Sigmoid colon (tissue), 7 donors: ENCODE data around the gene LPP. TPM values are rescaled to one million over a fixed set of nuclear protein-coding genes. Genes with fewer than 3 reads are reported as not detected.

Source experiments
- DNase-seq: peaks from one replicate; pipeline ENCODE4 v3.0.0-alpha.2; 2019
- H3K27ac ChIP-seq, 4 donors: fragments of 200-600 bp; sonication (generic); one replicate each; pipeline ENCODE4 v1.5.1; 2016 to 2019; ENCODE audit warnings: mild to moderate bottlenecking in 1 of 4
- H3K27me3 ChIP-seq, 3 donors: fragments of 200-600 bp; sonication (generic); one replicate each; pipeline ENCODE4 v1.5.1; 2019; ENCODE audit warnings: mild to moderate bottlenecking in 1 of 3
- H3K36me3 ChIP-seq, 4 donors: fragments of 200-600 bp; sonication (generic); one replicate each; pipeline ENCODE4 v1.5.1; 2016 to 2019
- H3K4me1 ChIP-seq, 4 donors: fragments of 200-600 bp; sonication (generic); one replicate each; pipeline ENCODE4 v1.5.1; 2017 to 2019
- H3K4me3 ChIP-seq, 4 donors: fragments of 200-600 bp; sonication (generic); one replicate each; pipeline ENCODE4 v1.5.1; 2017 to 2019; ENCODE audit warnings: mild to moderate bottlenecking in 2 of 4, moderate library complexity in 1 of 4
- H3K9me3 ChIP-seq, 4 donors: fragments of 200-600 bp in 3 of 4; sonication (generic) in 3 of 4; one replicate each; pipeline versions ENCODE4 v1.5.1 to v1.6.1; 2013 to 2019
- EP300 ChIP-seq, 4 donors: sonication (generic); formaldehyde crosslinking; IDR thresholded peaks; one replicate each; pipeline ENCODE4 v1.6.1; 2017; ENCODE audit warnings: antibody characterized with exemption in 4 of 4
- POLR2A ChIP-seq, 2 donors: fragments of 450-650 bp; IDR thresholded peaks; one replicate each; pipeline ENCODE4 v1.6.1; 2016; ENCODE audit warnings: antibody characterized with exemption in 2 of 2, mild to moderate bottlenecking in 2 of 2, moderate library complexity in 2 of 2
- POLR2AphosphoS5 ChIP-seq, 4 donors: sonication (generic); formaldehyde crosslinking; IDR thresholded peaks; one replicate each; pipeline ENCODE4 v1.6.1; 2017; ENCODE audit warnings: antibody characterized with exemption in 4 of 4
- WGBS, 2 donors: extraction: QIAGEN DNeasy Blood & Tissue Kit; methylation state at CpG; one replicate each; pipeline ENCODE4 v1.1.7; 2013; 5-methylcytosine and 5-hydroxymethylcytosine counted together
- intact Hi-C: fragments of 100-400 bp; cut with DNase I; formaldehyde crosslinking; loops from one replicate; pipeline ENCODE4 v1.15.1; 2023
- polyA plus RNA-seq, 3 donors: library from polyadenylated mRNA; stranded (reverse); fragments of 200-250 nt; gene quantifications; one replicate each; pipeline ENCODE4 v1.2.3, GENCODE V29; 2013
- total RNA-seq, 4 donors: library from RNA; depleted of rRNA; stranded (reverse); fragments of >200 nt; gene quantifications; one replicate each; pipeline ENCODE4 v1.1.0, GENCODE V29; 2016
- TF ChIP-seq, protein P1 (sequence below), 4 experiments: fragments of 450-650 bp in 3 of 4; fragments of 200-600 bp in 1 of 4; IDR thresholded peaks; one replicate each; pipeline ENCODE4 v1.5.1; 2016 to 2019; ENCODE audit warnings: antibody characterized with exemption in 4 of 4, mild to moderate bottlenecking in 3 of 4, moderate library complexity in 2 of 4
- donor health status: healthy with polysubstance abuse.
- donor health status: Bipolar disorder and iron deficiency.
- donor health status: healthy.

LPP gene
- total and polyA plus RNA-seq, 7 donors: 5.3 to 1,773 (median 824) TPM

DNA sequence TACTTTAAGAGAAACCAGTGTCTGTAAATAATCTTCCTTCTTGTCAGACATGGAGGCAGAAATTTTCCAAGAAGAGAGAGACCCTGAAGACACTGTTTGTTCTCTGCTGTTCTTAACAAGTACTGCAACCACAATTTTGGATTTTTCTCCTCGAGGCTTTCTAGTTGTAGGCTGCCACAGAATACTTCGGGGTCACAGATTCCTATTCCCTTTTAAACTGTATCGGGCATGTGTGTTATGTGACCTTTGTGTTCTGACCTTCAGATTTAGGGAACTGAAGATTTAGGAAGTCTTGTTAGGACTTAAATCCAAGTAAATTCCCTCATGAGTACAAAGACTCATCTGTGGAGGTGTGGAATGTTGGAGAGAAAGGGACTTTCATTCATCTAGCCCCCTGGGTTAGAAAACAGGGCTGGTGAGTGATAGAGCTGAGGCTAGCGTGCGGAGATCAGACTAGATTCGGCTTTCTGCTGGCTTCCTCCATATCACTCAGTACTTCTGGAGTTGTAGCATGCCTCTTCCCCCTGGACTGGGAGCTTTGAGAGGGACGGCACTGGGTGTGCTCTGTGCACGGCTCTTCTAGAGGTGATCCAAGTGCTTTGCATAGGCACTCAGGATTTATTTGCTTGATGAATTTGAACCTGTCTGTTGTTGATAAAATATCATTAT, 237.0 kb downstream of the LPP start:
- 71 to 79% methylated on average over 8 of the region's 8 CpGs for WGBS, 2 donors
- no peak for DNase-seq
- Histone ChIP-seq H3K36me3 (no peaks in the 10 kb centered on the region), H3K27ac (peak overlapping the region; percentile 47 to 73 (median 68)), H3K4me3 (no peak overlapping the region), H3K4me1 (peaks cover 0 to 86% (median 77%) of the 10 kb centered on the region in 4 donors), H3K27me3 (no peaks in the 10 kb centered on the region), H3K9me3 (no peaks in the 10 kb centered on the region)
- intact Hi-C loops: loop anchor here (10.0 kb wide), 1 partner anchor 374 kb away; no protein-coding TSS in a partner anchor
- TF ChIP-seq, protein P1, sequence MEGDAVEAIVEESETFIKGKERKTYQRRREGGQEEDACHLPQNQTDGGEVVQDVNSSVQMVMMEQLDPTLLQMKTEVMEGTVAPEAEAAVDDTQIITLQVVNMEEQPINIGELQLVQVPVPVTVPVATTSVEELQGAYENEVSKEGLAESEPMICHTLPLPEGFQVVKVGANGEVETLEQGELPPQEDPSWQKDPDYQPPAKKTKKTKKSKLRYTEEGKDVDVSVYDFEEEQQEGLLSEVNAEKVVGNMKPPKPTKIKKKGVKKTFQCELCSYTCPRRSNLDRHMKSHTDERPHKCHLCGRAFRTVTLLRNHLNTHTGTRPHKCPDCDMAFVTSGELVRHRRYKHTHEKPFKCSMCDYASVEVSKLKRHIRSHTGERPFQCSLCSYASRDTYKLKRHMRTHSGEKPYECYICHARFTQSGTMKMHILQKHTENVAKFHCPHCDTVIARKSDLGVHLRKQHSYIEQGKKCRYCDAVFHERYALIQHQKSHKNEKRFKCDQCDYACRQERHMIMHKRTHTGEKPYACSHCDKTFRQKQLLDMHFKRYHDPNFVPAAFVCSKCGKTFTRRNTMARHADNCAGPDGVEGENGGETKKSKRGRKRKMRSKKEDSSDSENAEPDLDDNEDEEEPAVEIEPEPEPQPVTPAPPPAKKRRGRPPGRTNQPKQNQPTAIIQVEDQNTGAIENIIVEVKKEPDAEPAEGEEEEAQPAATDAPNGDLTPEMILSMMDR (IDR thresholded peaks at IDR 0.05): no peak
- TF ChIP-seq EP300 (IDR thresholded peaks at IDR 0.05) (no peak), POLR2A (IDR thresholded peaks at IDR 0.05) (no peak), POLR2AphosphoS5 (IDR thresholded peaks at IDR 0.05) (no peak)

DNA sequence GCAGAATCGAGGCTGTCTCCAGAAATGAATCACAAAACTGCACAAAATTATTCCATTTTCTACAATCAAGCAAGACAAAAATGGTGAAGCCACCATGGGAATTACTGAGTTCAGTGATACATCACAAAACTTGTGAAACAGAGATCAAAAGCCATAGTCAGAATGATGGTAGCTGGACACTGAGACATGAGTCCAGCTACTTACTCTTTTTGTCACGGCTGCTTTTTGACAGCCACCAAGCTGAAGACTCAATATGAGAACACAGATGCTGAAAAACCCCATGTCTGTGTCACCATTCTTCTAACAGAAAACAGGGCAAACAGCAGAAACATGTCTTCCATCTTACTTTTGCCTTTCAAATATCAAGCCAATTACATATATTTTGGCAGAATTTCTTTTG, 237.6 kb downstream of the LPP start:
- WGBS, 2 donors: 89% methylated on average over 2 of the region's 2 CpGs
- peak overlapping the region in 2 of 4 donors; percentile 68 to 73 for H3K27ac ChIP-seq

DNA sequence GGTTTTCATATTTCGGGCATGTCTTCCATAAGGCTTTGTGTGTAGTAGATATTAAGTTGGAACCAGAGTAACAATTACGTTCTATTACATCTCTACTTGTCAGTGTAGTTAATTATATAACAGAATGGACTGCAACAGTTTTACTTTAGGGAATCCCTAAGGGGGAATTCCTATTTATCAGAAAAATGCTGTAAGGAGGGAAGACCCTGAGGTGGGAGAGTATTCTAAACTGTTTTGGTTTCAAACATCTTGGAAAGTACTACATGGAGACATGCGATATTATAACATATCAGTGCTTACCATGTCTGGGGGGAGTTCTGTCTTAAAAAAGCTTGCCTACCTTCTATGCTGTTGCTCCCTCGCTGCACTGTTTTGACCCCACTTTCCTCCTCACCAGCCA, 238.1 kb downstream of the LPP start:
- H3K4me1 ChIP-seq: peaks cover 0 to 89% (median 83%) of the 10 kb centered on the region in 4 donors
- WGBS, 2 donors: 92 to 97% methylated on average over 4 of the region's 4 CpGs

More for the DNA sequence above, 237.6 kb downstream of the LPP start:
- no peak for TF ChIP-seq EP300 (IDR thresholded peaks at IDR 0.05)
- TF ChIP-seq, protein P1 (IDR thresholded peaks at IDR 0.05): no peak
- TF ChIP-seq POLR2AphosphoS5 (IDR thresholded peaks at IDR 0.05): no peak
- no peak for TF ChIP-seq POLR2A (IDR thresholded peaks at IDR 0.05)
- H3K4me3 ChIP-seq: no peak overlapping the region
- DNase-seq: no peak
- no peaks in the 10 kb centered on the region for H3K36me3 ChIP-seq
- H3K9me3 ChIP-seq: no peaks in the 10 kb centered on the region
- intact Hi-C loops: loop anchor here (10.0 kb wide), 1 partner anchor 373 kb away; no protein-coding TSS in a partner anchor
- peaks cover 0 to 86% (median 80%) of the 10 kb centered on the region in 4 donors for H3K4me1 ChIP-seq
- no peaks in the 10 kb centered on the region for H3K27me3 ChIP-seq

DNA sequence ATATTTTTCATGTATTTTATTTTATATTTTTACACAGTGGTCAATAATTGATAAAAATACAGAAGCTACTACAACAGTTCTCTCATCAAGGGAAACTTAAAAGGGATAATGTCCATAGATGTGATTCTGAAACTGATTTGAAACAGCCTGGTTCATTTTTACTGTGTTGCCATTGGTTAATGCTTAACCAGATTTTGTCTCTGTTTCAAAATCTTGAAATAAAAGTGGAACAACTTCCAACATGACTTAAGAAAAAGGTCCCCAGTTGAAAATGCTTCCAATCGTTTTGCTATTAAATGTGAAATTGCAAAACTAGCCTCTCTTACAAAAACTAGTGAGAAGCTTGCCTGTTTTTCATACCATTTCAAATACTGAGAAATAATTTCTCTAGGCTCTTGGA, 240.7 kb downstream of the LPP start:
- H3K27me3 ChIP-seq: no peaks in the 10 kb centered on the region
- 12 to 55% methylated on average over 1 of the region's 1 CpG for WGBS, 2 donors
- H3K4me1 ChIP-seq: peaks cover 0 to 93% (median 81%) of the 10 kb centered on the region in 4 donors
- TF ChIP-seq POLR2AphosphoS5 (IDR thresholded peaks at IDR 0.05) (no peak), EP300 (IDR thresholded peaks at IDR 0.05) (no peak), POLR2A (IDR thresholded peaks at IDR 0.05) (no peak)
- TF ChIP-seq, protein P1 (IDR thresholded peaks at IDR 0.05): no peak
- H3K9me3 ChIP-seq: no peaks in the 10 kb centered on the region
- DNase-seq: no peak
- intact Hi-C loops: loop anchor here (10.0 kb wide), 1 partner anchor 370 kb away; no protein-coding TSS in a partner anchor
- H3K36me3 ChIP-seq: no peaks in the 10 kb centered on the region
- H3K4me3 ChIP-seq: no peak overlapping the region
- peak overlapping the region in 1 of 4 donors; percentile 3 for H3K27ac ChIP-seq

More for the DNA sequence above, 238.1 kb downstream of the LPP start:
- H3K9me3 ChIP-seq: no peaks in the 10 kb centered on the region
- TF ChIP-seq POLR2AphosphoS5 (IDR thresholded peaks at IDR 0.05) (no peak), POLR2A (IDR thresholded peaks at IDR 0.05) (no peak), EP300 (IDR thresholded peaks at IDR 0.05) (no peak)
- TF ChIP-seq, protein P1 (IDR thresholded peaks at IDR 0.05): no peak
- DNase-seq: no peak
- H3K27ac ChIP-seq: peak overlapping the region in 2 of 4 donors; percentile 68 to 73
- H3K4me3 ChIP-seq: no peak overlapping the region
- H3K27me3 ChIP-seq: no peaks in the 10 kb centered on the region
- intact Hi-C loops: loop anchor here (10.0 kb wide), 1 partner anchor 373 kb away; no protein-coding TSS in a partner anchor
- no peaks in the 10 kb centered on the region for H3K36me3 ChIP-seq
